ENCODE measurements around the gene COL5A1. TPM values are rescaled to one million over a fixed set of nuclear protein-coding genes. Genes with fewer than 3 reads are reported as not detected.

Gene COL5A1
- total RNA-seq, 1 experiment from 2014 or later, result 9.5 TPM

DNA sequence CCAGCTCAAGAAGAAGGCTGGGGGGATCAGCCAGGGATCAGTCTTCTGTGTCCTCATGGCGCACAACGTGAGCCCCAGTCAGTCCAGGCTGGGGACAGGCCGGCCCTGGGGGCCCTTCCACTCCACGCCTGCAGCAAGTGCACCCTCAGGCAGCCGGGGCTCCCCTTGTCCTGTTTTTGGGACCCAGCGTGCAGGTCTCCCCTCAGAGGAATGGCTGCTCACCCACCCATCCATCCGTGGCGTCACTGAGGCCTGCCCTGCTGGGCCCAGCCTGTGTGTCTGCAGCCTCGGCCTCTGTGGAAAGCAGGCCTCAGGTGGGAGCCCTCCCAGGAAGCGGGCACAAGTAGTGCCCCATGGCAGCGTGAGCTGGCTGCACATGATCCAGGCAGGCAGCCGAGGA lies 186.4 kb downstream of the COL5A1 start:
- no peak overlapping the region for H3K18ac ChIP-seq (ENCODE audit: insufficient read length, low read depth, low read length)
- H2BK15ac ChIP-seq (ENCODE audit: low read depth, low read length), result no peak overlapping the region
- TF ChIP-seq, protein P1, sequence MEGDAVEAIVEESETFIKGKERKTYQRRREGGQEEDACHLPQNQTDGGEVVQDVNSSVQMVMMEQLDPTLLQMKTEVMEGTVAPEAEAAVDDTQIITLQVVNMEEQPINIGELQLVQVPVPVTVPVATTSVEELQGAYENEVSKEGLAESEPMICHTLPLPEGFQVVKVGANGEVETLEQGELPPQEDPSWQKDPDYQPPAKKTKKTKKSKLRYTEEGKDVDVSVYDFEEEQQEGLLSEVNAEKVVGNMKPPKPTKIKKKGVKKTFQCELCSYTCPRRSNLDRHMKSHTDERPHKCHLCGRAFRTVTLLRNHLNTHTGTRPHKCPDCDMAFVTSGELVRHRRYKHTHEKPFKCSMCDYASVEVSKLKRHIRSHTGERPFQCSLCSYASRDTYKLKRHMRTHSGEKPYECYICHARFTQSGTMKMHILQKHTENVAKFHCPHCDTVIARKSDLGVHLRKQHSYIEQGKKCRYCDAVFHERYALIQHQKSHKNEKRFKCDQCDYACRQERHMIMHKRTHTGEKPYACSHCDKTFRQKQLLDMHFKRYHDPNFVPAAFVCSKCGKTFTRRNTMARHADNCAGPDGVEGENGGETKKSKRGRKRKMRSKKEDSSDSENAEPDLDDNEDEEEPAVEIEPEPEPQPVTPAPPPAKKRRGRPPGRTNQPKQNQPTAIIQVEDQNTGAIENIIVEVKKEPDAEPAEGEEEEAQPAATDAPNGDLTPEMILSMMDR (conservative IDR thresholded peaks at IDR 0.05), result no peak
- H3K23ac ChIP-seq (ENCODE audit: insufficient read length, low read depth, low read length), result no peak overlapping the region
- no peaks in the 10 kb centered on the region for H3K4me1 ChIP-seq (ENCODE audit: insufficient read depth, low read length)
- H4K20me1 ChIP-seq (ENCODE audit: control insufficient read depth, insufficient read depth, insufficient read length), result no peaks in the 10 kb centered on the region
- no peak overlapping the region for H3T11ph ChIP-seq (ENCODE audit: low read length)
- no peak overlapping the region for H2BK20ac ChIP-seq (ENCODE audit: low read depth, low read length, poor library complexity, severe bottlenecking)
- H4K5ac ChIP-seq (ENCODE audit: insufficient read length, low read depth, low read length), result no peak overlapping the region
- no peak overlapping the region for H3K9ac ChIP-seq (ENCODE audit: extremely low read depth, insufficient read length, low read length)
- H3K56ac ChIP-seq (ENCODE audit: insufficient read length, low read depth, low read length), result no peak overlapping the region
- no peaks in the 10 kb centered on the region for H3K79me2 ChIP-seq (ENCODE audit: insufficient read depth, low read length)
- WGBS (ENCODE audit: extremely low coverage, insufficient read length, low lambda C conversion rate), result no CpG with 5 or more reads among the region's 12 CpGs
- H3K14ac ChIP-seq (ENCODE audit: insufficient read depth, low read length), result no peak overlapping the region
- H3K4me1 Mint-ChIP-seq, result no peaks in the 10 kb centered on the region
- H3K27me3 Mint-ChIP-seq (ENCODE audit: low read depth), result no peaks in the 10 kb centered on the region; the same call in 1 of the 2 replicates
- H3K9me3 Mint-ChIP-seq, result no peaks in the 10 kb centered on the region
- H3K4me3 Mint-ChIP-seq, result no peak overlapping the region
- H2AFZ ChIP-seq (ENCODE audit: low read length), result no peak overlapping the region
- no peak overlapping the region for H4K8ac ChIP-seq (replicated peaks; ENCODE audit: insufficient read length, low read depth, low read length)
- H2BK5ac ChIP-seq (ENCODE audit: insufficient read length, low read length), result no peak overlapping the region
- no peak overlapping the region for H3K27ac ChIP-seq (ENCODE audit: insufficient read length, low read depth, low read length)
- no peak overlapping the region for H3K4me2 ChIP-seq (ENCODE audit: insufficient read depth, insufficient read length, low read length)
- no peaks in the 10 kb centered on the region for H3K23me2 ChIP-seq (ENCODE audit: insufficient read length, low read depth, low read length, poor library complexity, severe bottlenecking)
- H2AK5ac ChIP-seq (ENCODE audit: insufficient read length, low read length), result no peak overlapping the region
- H2BK12ac ChIP-seq (ENCODE audit: insufficient read length, low read depth, low read length), result no peak overlapping the region
- H3K27ac Mint-ChIP-seq, result peak overlapping the region in 1 of 3 experiments; percentile 90; a peak in 2 of 7 replicates
- no peak for DNase-seq
- H3K36me3 Mint-ChIP-seq (ENCODE audit: insufficient read depth in 1 of 3, low read depth in 3 of 3), result no peaks in the 10 kb centered on the region
- H3K27me3 ChIP-seq (ENCODE audit: insufficient read depth, low read length), result no peaks in the 10 kb centered on the region
- H3K79me1 ChIP-seq (ENCODE audit: insufficient read depth, low read depth, low read length, poor library complexity, severe bottlenecking), result no peaks in the 10 kb centered on the region
- H3K9me3 ChIP-seq (ENCODE audit: control insufficient read depth, low read depth, low read length), result no peaks in the 10 kb centered on the region
- H3K4ac ChIP-seq (ENCODE audit: low read depth, low read length), result no peak overlapping the region
- no peak overlapping the region for H4K91ac ChIP-seq (ENCODE audit: insufficient read length, low read depth, low read length)
- H2BK120ac ChIP-seq (ENCODE audit: low read depth, low read length, poor library complexity, severe bottlenecking), result no peak overlapping the region
